ENCODE measurements around the gene CBX5.

CBX5 gene

DNA sequence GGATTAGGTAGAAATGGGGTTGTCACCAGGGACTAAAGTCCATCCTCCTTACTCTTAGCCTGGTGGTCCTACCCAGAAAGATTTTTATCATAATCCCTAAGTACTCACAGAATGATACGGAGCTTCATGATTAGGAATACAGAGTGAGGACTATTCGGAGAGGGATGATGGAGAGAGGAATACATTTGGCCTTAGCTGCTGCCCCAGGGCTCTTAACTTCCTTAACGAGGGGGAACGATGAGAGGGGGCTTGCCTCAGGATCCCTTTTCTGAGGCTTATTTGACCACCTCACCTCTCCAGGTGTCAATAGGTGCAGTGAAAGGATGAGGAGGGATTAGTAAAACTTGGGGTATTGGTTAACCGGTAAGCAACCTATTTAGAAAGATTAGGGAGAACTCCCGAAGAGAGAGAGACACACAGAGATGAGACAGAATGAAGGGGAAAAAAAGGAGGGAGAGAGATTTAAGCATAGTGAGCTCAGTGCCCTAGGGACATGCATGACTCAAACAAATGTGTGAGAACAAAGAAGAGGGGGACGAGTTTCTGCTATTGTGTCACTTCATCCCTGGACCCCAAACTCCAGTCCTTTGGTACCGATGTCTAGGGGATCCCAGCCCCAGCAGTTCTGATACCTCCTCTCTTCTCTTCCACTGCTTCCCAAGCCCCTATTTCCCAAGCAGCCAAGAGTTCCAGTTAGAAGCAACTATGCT, 19.7 kb upstream of the CBX5 start:
- TF ChIP-seq, protein P1, sequence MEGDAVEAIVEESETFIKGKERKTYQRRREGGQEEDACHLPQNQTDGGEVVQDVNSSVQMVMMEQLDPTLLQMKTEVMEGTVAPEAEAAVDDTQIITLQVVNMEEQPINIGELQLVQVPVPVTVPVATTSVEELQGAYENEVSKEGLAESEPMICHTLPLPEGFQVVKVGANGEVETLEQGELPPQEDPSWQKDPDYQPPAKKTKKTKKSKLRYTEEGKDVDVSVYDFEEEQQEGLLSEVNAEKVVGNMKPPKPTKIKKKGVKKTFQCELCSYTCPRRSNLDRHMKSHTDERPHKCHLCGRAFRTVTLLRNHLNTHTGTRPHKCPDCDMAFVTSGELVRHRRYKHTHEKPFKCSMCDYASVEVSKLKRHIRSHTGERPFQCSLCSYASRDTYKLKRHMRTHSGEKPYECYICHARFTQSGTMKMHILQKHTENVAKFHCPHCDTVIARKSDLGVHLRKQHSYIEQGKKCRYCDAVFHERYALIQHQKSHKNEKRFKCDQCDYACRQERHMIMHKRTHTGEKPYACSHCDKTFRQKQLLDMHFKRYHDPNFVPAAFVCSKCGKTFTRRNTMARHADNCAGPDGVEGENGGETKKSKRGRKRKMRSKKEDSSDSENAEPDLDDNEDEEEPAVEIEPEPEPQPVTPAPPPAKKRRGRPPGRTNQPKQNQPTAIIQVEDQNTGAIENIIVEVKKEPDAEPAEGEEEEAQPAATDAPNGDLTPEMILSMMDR (IDR thresholded peaks at IDR 0.05; ENCODE audit: low read length) = no peak
- no peak for TF ChIP-seq EZH2 (IDR thresholded peaks at IDR 0.05; ENCODE audit: borderline replicate concordance, low read length)
- Histone ChIP-seq H4K20me1 (ENCODE audit: insufficient read depth, low read length) (no peaks in the 10 kb centered on the region), H3K9ac (ENCODE audit: low read length) (no peak overlapping the region), H2AFZ (ENCODE audit: low read length) (no peak overlapping the region), H3K4me1 (ENCODE audit: insufficient read depth, low read length, severe bottlenecking) (peaks cover 6% of the 10 kb centered on the region), H3K27ac (ENCODE audit: low read depth, low read length, poor library complexity, severe bottlenecking) (no peak overlapping the region), H3K36me3 (ENCODE audit: insufficient read depth, low read length) (no peaks in the 10 kb centered on the region), H3K27me3 (ENCODE audit: insufficient read depth, low read length) (peaks cover 8% of the 10 kb centered on the region; the same call in 1 of the 2 replicates), H3K4me3 (ENCODE audit: low read depth, low read length, poor library complexity, severe bottlenecking) (no peak overlapping the region), H3K4me2 (ENCODE audit: low read length) (no peak overlapping the region), H3K9me3 (ENCODE audit: low read length) (no peaks in the 10 kb centered on the region), H3F3A (ENCODE audit: insufficient read depth, low read length) (no peaks in the 10 kb centered on the region; the same call in 1 of the 2 replicates), H3K79me2 (ENCODE audit: insufficient read depth, low read length) (no peaks in the 10 kb centered on the region), H3K9me2 (ENCODE audit: low read depth, low read length) (no peaks in the 10 kb centered on the region)

DNA sequence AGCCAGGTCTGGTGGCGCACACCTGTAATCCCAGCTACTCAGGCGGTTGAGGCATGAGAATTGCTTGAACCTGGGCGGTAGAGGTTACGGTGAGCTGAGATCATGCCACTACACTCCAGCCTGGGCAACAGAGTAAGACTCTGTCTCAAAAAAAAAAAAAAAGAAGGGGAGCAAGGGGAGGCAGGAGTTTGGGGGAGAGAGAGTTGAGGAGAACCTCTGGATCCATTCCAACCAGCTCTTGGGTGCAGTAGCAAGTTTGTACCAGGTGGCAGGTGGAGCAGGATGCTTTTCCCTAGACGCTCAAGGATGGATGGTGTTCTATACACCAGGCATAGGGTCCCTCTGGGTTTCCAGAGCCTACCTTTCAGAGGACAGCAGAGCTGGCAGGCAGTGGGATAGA, 19.0 kb upstream of the CBX5 start:
- H3K27me3 ChIP-seq (ENCODE audit: insufficient read depth, low read length) = 0 out of 2 replicates have a peak, but pooled peaks cover 8% of the 10 kb centered on the region
- H3K27ac ChIP-seq (ENCODE audit: low read depth, low read length, poor library complexity, severe bottlenecking) = no peak overlapping the region
- H4K20me1 ChIP-seq (ENCODE audit: insufficient read depth, low read length) = no peaks in the 10 kb centered on the region
- no peak overlapping the region for H2AFZ ChIP-seq (ENCODE audit: low read length)
- H3F3A ChIP-seq (ENCODE audit: insufficient read depth, low read length) = no peaks in the 10 kb centered on the region; the same call in 1 of the 2 replicates
- H3K4me1 ChIP-seq (ENCODE audit: insufficient read depth, low read length, severe bottlenecking) = peaks cover under 1% of the 10 kb centered on the region
- H3K4me2 ChIP-seq (ENCODE audit: low read length) = no peak overlapping the region
- no peak overlapping the region for H3K4me3 ChIP-seq (ENCODE audit: low read depth, low read length, poor library complexity, severe bottlenecking)
- no peak overlapping the region for H3K9ac ChIP-seq (ENCODE audit: low read length)
- H3K36me3 ChIP-seq (ENCODE audit: insufficient read depth, low read length) = no peaks in the 10 kb centered on the region
- no peaks in the 10 kb centered on the region for H3K9me2 ChIP-seq (ENCODE audit: low read depth, low read length)
- no peaks in the 10 kb centered on the region for H3K79me2 ChIP-seq (ENCODE audit: insufficient read depth, low read length)
- no peak for TF ChIP-seq EZH2 (IDR thresholded peaks at IDR 0.05; ENCODE audit: borderline replicate concordance, low read length)
- TF ChIP-seq, protein P1 (IDR thresholded peaks at IDR 0.05; ENCODE audit: low read length) = no peak
- no peaks in the 10 kb centered on the region for H3K9me3 ChIP-seq (ENCODE audit: low read length)

- Histone ChIP-seq H3K4me3 (ENCODE audit: low read depth, low read length, poor library complexity, severe bottlenecking) (no peak overlapping the region), H3K27me3 (ENCODE audit: insufficient read depth, low read length) (no peaks in the 10 kb centered on the region), H3K9me2 (ENCODE audit: low read depth, low read length) (no peaks in the 10 kb centered on the region), H3K4me1 (ENCODE audit: insufficient read depth, low read length, severe bottlenecking) (no peaks in the 10 kb centered on the region), H2AFZ (ENCODE audit: low read length) (no peak overlapping the region), H4K20me1 (ENCODE audit: insufficient read depth, low read length) (no peaks in the 10 kb centered on the region), H3K79me2 (ENCODE audit: insufficient read depth, low read length) (no peaks in the 10 kb centered on the region), H3K9me3 (ENCODE audit: low read length) (no peaks in the 10 kb centered on the region), H3K36me3 (ENCODE audit: insufficient read depth, low read length) (no peaks in the 10 kb centered on the region), H3K4me2 (ENCODE audit: low read length) (no peak overlapping the region), H3F3A (ENCODE audit: insufficient read depth, low read length) (no peaks in the 10 kb centered on the region), H3K27ac (ENCODE audit: low read depth, low read length, poor library complexity, severe bottlenecking) (no peak overlapping the region), H3K9ac (ENCODE audit: low read length) (no peak overlapping the region)
- no peak for TF ChIP-seq EZH2 (IDR thresholded peaks at IDR 0.05; ENCODE audit: borderline replicate concordance, low read length)
- TF ChIP-seq, protein P1 (IDR thresholded peaks at IDR 0.05; ENCODE audit: low read length) = no peak
These were observed 16.6 kb upstream of the CBX5 start for GRCh38 chr12:54296393-54297099.
